BJ (cell line): Measurements from ENCODE around the gene PPA2. TPM values are rescaled to one million over a fixed set of nuclear protein-coding genes. Genes with fewer than 3 reads are reported as not detected.

Source experiments
- CTCF ChIA-PET: fragments of 350-600 bp; formaldehyde crosslinking; extraction: SDS; loops from one replicate; lab custom pipeline; 2021; ENCODE audit warnings: antibody characterized with exemption, inconsistent platforms; lab: Yijun Ruan, JAX
- POLR2A ChIA-PET: fragments of 300-600 bp; sonication (Branson Sonifier 250); formaldehyde crosslinking; extraction: SDS; loops from one replicate; lab custom pipeline; 2021; ENCODE audit warnings: antibody characterized with exemption; lab: Charles Lee
- DNase-seq: peaks from one replicate; pipeline ENCODE4 v3.0.0-alpha.2; 2011; ENCODE audit warnings: low read depth
- H3K27me3 ChIP-seq: 2 replicates; pipeline ENCODE4 v1.6.0; 2011; ENCODE audit warnings: low read length; ENCODE audit not compliant: control insufficient read depth, insufficient read depth
- H3K36me3 ChIP-seq: 2 replicates; pipeline ENCODE4 v1.5.1; 2011; ENCODE audit warnings: low read length; ENCODE audit not compliant: control insufficient read depth, insufficient read depth
- H3K4me3 ChIP-seq: 2 replicates; pipeline ENCODE4 v1.5.1; 2011; ENCODE audit warnings: low read depth, mild to moderate bottlenecking, control low read depth, low read length
- polyA minus RNA-seq: library from RNA; depleted of rRNA, polyadenylated mRNA; stranded (reverse); fragments of >200 nt; gene quantifications from 2 replicates; pipeline ENCODE4 v1.2.3, GENCODE V29; 2011; rRNA and poly(A)+ RNA removed
- polyA plus RNA-seq: library from polyadenylated mRNA; depleted of rRNA; stranded (reverse); fragments of >200 nt; gene quantifications from 2 replicates; pipeline ENCODE4 v1.2.3, GENCODE V29; 2011; rRNA removed
- TF ChIP-seq, protein P1 (sequence below): IDR thresholded peaks from 2 replicates; pipeline ENCODE4 v1.5.1; 2011; ENCODE audit warnings: low read depth, mild to moderate bottlenecking, control low read depth, inconsistent platforms, low read length, moderate library complexity; ENCODE audit not compliant: insufficient read depth

The PPA2 gene
- polyA plus RNA-seq (51.8 and 64.4 TPM in 2 replicates), polyA minus RNA-seq (20.7 and 21.8 TPM in 2 replicates)

DNA sequence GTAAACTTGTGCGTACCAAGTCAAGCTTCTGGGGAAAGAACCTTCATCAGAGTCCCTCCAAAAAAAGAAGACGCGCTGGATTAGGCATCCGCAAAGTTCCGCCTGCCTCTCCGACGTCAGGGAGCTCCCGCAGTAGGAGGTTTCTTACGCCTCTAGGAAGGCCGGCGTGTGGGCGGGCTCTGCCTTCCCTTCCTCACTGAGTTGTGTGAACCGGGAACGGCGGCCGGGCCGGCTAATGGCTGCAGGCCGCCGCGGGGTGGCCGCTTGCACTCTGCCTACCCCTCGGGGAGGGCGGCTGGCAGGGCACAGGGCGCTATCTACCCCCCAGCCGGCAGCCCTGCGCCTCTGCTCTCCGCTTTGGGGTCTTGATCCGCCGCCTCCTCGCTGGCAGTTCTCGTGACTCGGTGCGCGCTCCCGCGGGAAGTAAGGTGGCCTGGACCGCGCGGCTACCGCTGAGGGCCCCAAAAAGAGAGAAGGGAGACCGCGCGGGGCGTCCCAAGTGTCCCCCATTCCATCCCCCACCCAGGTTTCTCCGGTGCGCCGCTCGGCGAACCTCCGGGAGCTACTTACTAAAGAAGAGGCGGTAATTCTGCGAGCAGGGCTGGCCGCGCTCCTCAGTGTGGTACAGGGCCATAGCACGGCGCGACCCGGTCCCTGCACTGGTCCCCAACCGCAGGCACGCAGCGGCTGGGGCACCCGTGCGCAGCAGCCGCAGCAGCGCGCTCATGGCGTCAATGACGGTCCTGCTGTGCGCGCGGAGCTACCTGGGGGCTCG, at the start of gene PPA2:
Gene PPA2 (minus strand): TSS at position 739 of the 775 bp plus-strand sequence. CDS start 12 bp downstream, at position 727.
- Histone ChIP-seq H3K27me3 (no peaks in the 10 kb centered on the region; the same call in 1 of the 2 replicates), H3K4me3 (peak within 1 kb of the TSS; percentile 81), H3K36me3 (no peaks in the 10 kb centered on the region)
- peak; percentile 33 for DNase-seq
- TF ChIP-seq, protein P1, sequence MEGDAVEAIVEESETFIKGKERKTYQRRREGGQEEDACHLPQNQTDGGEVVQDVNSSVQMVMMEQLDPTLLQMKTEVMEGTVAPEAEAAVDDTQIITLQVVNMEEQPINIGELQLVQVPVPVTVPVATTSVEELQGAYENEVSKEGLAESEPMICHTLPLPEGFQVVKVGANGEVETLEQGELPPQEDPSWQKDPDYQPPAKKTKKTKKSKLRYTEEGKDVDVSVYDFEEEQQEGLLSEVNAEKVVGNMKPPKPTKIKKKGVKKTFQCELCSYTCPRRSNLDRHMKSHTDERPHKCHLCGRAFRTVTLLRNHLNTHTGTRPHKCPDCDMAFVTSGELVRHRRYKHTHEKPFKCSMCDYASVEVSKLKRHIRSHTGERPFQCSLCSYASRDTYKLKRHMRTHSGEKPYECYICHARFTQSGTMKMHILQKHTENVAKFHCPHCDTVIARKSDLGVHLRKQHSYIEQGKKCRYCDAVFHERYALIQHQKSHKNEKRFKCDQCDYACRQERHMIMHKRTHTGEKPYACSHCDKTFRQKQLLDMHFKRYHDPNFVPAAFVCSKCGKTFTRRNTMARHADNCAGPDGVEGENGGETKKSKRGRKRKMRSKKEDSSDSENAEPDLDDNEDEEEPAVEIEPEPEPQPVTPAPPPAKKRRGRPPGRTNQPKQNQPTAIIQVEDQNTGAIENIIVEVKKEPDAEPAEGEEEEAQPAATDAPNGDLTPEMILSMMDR = no peak
- ChIA-PET CTCF (interaction anchor here (0.6 to 2.5 kb wide), 27 partner anchors 8 to 1110 kb away, joined by 3 to 21 read pairs (median 4); partner anchors contain the start of gene TET2), POLR2A (interaction anchor here (0.6 kb wide), 1 partner anchor 341 kb away, joined by 5 read pairs; no protein-coding TSS in a partner anchor)

DNA sequence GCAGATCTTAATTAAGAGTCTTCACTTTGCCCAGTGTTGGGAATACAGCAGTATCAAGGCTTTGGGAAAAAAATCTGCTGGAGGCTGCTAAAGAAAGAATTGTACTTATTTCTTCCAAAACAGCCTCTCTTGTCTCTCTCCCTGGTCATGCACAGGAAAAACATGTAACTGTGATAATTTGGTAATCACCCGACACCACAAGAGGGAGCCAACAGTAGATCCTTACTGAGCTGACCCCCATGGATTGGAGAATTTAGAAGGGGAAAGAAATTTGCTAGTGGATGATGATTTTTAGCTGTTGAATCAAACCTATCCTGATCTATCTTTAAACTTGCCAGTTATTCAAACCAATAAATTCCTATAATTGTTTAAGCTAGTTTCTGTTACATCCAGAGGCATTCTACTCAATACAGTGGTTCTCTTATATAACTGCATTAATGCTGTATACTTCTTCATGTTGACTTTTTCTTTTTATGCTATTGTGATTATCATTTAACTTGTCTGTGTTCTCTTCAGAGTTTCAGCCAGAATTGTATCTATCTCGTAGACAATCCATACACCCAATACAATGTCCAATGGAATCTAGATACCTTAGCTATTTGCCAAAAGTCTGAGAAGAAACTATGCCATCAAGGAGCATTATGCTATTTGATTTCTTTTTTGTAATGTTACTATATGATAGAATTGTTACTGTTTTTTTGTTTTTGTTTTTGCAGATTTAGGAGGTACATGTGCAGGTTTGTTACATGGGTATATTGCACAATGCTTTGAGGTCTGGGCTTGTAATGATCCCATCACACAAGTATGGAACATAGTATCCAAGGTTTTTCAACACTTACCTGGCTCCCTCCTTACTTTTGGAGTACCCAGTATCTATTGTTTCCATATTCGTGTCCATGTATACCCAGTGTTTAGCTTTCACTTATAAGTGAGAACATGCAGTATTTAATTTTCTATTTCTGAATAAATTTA, 47.2 kb upstream of the PPA2 start:
- DNase-seq = no peak
- H3K36me3 ChIP-seq = no peaks in the 10 kb centered on the region
- H3K4me3 ChIP-seq = no peak overlapping the region
- ChIA-PET POLR2A (no interaction called here), CTCF (interaction anchor here (0.5 to 1.6 kb wide), 6 partner anchors 24 to 1212 kb away, joined by 3 to 9 read pairs (median 4); no protein-coding TSS in a partner anchor)
- no peaks in the 10 kb centered on the region for H3K27me3 ChIP-seq
- TF ChIP-seq, protein P1 = peak; percentile 60

DNA sequence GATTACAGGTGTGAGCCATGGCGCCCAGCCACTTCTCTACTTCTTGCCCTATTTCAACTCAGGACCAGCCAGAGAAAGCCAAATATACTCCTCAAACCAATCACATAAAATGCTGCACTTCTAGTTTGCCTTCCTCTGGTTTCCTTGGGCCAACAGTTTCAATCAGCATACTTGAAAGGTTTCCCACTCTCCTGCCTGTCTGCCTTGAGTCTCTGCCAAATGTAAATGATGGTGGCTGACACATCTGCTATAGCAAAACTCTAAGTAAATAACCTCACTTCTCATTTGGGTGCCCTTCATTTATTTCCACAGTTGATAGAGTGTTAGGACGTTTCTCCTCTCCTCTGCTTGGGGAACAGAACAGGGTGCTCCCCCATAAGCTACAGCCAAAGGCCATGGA, 36.4 kb upstream of the PPA2 start:
- H3K4me3 ChIP-seq = no peak overlapping the region
- no peaks in the 10 kb centered on the region for H3K27me3 ChIP-seq
- ChIA-PET CTCF (interaction anchor here (0.6 kb wide), 1 partner anchor 9 kb away, joined by 3 read pairs; no protein-coding TSS in a partner anchor), POLR2A (no interaction called here)
- DNase-seq = no peak
- no peaks in the 10 kb centered on the region for H3K36me3 ChIP-seq
- TF ChIP-seq, protein P1 = no peak

DNA sequence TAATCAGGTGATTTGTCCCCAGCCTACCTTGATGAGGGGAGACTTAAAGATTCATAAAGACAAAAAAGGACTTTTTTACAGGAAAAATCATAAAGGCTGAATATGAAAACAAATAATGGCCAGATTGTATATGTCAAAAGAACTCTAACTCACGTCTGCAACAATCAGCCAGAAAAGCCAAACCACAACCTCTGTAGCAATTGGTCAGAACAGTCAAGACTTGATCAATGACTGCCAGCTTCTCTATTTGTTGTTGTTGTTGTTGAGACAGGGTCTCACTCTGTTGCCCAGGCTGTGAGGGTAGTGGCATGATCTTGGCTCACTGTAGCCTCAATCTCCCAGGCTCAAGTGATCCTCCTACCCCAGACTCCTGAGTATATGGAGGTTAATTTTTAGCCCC, 35.9 kb upstream of the PPA2 start:
- ChIA-PET POLR2A (no interaction called here), CTCF (no interaction called here)
- Histone ChIP-seq H3K4me3 (no peak overlapping the region), H3K36me3 (no peaks in the 10 kb centered on the region), H3K27me3 (no peaks in the 10 kb centered on the region)
- no peak for DNase-seq
- TF ChIP-seq, protein P1 = no peak
